ENCODE results near the gene NOTCH4.
"Not testable (repeated sequence)": the region's sequence is repeated elsewhere in the genome, so short reads cannot be mapped to it uniquely, and the experiment has no call there.

Gene NOTCH4

DNA sequence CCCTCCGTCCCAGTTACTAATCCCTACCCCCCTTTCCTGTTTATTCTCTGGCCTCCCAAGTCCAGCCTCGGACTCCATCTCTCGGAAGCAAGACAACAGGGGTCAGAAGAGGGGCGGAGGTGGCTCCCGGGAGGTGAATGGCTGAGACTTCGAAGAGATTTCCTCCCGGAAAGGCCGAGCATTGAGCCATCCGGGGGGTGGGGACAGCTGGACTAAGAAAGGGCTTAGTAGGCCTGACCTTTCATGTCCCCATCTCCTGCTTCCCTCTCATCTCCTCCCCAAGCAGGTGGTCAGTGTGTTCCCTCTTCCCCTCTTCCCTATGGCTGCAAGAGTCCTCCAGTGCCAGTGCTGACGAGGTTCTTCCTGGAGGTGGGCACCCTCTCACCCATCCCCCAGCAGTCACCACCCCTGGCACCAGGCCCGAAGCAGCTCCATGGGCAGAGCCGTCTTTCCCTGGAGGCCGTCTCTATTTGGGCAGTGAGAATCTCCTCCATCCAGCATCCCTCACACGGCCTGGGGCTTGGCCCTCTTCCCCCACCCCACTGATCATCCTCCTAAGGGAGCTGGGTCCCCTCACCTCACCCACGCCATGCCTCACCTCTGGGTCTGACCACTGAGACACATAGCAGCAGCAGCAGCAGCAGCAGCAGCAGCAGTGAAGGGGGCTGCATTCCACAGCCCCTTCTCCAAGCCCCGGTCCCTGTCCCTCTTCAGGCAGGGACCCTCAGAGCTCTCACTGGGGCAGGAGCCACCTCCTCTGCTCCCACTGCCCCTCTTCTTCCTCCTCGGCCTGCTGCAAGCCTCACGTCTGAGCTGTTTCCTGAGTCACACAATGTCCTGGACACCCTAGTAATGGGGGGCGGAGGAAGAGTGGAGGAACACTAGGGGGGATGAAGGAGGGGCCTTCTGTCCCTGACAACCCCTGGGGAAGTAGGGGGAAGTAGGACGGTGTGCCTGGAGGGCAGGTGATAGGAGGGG is at the start of gene NOTCH4:
NOTCH4 (minus strand) TSS at position 810 of the 978 bp plus-strand sequence; CDS start at position 671, 139 bp downstream.
- no peak for DNase-seq

GRCh38 chr6:32271429-32271828 is 47.6 kb upstream of the NOTCH4 start:
- no peak for DNase-seq

DNA sequence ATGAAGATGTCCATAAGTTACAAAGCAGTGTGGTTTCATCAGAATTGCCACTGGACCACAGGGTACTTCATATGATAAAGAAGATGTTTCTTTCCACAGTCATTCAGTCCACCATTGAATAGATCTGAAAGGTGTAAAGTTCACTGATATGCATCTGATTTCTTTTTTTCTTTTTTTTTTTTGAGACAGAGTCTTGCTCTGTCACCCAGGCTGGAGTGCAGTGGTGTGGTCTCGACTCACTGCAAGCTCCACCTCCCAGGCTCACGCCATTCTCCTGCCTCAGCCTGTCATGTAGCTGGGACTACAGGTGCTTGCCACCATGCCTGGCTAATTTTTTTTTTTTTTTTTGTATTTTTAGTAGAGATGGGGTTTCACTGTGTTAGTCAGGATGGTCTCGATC is 44.6 kb upstream of the NOTCH4 start:
- DNase-seq = not testable (repeated sequence)

- DNase-seq = no peak
These were observed 43.2 kb upstream of the NOTCH4 start for GRCh38 chr6:32267035-32267434.

DNA sequence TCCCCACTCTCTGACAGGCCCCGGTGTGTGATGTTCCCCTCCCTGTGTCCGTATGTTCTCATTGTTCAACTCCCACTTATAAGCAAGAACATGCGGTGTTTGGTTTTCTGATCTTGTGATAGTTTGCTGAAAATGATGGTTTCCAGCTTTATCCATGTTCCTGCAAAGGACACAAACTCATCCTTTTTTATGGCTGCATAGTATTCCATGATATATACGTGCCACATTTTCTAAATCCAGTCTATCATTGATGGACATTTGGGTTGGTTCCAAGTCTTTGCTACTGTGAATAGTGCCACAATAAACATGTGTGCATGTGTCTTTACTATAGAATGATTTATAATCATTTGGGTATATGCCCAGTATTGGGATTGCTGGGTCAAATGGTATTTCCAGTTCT is 33.4 kb upstream of the NOTCH4 start:
- not testable (repeated sequence) for DNase-seq

DNA sequence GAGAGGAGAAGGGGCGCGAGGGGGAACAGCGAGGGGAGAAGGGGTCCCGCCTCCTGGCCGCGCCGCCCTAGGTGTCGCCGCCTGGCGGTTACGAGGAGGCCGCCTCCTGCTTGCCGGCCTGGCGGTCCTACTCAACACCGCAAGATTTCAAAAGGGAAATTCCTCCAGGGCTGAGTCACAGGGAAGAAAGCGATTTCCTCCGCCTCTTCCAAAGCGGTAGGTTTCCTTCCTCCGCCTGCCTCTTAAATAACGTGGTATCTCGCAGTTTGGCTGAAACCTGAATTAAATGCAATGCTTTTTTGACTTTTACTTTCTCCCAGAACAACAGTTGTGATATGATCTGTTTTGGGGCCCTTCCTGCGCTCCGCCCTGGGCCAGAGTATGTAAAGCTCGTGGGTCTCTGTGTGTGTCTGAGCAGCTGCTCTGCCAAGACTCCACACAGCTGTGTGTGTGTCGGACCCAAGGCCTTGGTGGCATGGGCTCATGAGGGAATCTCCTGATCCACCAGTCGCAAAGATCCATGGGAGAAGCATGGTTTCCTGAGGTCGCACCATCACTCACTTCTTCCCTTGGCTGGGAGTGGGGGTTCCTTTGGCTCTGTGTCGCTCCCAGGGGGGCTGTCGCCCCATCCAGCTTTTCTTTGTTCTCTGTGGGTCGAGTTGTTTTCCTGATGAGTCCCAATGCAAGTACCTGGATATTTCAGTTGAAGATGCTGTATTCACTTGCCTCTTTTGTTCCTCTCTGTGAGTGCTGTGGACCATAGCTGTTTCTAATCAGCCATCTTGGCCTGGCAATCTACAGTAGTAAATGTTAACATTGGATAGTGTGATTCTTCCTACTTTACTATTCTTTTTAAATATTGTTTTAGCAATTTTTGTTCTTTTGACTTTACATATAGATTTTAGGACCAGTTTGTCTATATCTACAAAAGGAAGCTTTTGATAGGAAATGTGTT is 31.6 kb upstream of the NOTCH4 start:
- DNase-seq = no peak

DNA sequence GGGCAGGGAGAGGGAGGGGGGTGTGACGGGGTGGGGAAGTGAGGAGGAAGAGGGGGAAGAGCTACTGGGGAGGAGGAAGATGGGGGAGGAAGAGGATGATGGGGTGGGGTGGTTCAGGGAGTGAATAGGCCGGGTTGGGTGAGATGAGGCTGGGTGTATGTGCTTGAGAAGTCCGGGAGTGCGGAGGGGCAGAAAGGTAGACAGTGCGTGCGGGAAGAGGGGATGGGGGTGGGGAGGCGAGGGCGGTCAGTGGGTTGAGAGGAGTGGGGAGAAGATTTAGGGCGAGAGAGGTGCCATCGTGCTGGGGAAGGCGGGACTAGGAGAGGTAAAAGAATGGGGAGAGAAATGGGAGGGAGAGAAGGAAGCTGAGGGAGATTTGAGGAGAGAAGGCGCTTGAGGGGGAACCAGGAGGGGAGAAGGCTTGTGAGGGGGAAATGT is 30.9 kb upstream of the NOTCH4 start:
- no peak for DNase-seq

- no peak for DNase-seq
These were observed 28.6 kb upstream of the NOTCH4 start for GRCh38 chr6:32252331-32253009.

- DNase-seq = no peak
These were observed 25.4 kb upstream of the NOTCH4 start for GRCh38 chr6:32249262-32249661.

DNA sequence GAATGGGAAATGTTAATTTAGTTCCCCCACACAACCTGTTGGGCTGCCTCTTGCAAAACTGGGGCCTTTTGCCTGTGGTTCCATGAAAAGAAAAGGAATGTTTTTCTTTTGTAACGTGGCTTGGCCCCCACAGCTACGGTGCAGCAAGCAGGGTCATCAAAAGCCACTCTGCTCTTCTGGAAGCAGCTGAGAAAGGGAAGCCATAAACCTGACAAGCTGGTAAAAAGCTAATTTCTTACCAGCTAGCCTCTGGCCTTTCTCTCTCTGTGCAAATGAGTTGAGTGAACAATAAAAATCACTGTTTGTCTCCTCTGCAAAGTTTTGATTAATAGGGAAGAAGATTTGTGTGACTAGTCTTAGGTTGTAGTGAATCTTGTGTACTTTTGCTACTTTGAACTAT is 23.5 kb upstream of the NOTCH4 start:
- no peak for DNase-seq

- no peak for DNase-seq
These were observed 21.1 kb upstream of the NOTCH4 start for GRCh38 chr6:32244946-32245398.

DNA sequence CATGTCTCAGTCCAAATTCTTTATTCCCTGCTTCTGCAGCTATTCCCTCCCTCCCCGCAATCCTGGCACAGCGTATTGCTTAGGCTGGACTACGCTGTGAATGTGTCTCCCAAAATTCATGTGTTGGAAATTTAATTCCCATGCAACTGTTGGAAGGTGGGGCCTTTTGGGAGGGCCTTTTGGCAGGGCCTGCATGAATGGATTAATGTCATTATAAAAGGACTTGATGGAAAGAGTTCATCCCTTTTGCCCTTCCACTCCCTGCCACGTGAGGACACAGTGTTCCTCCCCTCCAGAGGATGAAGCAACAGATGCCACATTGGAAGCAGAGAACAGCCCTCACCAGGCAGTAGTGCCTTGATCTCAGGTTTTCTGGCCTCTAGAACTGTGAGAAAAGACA is 20.4 kb upstream of the NOTCH4 start:
- no peak for DNase-seq

- not testable (repeated sequence) for DNase-seq
These were observed 18.5 kb upstream of the NOTCH4 start for GRCh38 chr6:32242318-32242813.

DNA sequence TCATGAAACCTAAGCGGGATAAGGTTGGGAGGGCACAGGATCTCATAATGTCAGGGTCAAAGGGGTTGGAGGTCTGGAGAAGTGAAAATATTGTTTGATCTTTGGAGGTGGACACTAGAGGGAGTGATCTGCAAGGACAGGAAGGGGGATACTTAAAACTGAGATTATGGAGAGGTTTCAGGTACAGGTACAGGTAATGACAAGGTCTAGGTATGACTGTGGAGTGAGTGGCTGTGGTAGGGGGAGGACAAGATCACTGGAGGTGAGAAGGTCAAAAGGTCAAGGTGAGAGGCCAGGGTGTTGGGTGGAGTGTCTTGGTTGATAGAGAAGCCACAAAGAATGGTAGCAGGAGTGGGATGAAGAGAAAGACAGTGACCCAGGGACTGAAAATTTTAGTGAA is 16.8 kb upstream of the NOTCH4 start:
- DNase-seq = no peak

GRCh38 chr6:32239462-32239861 is 15.6 kb upstream of the NOTCH4 start:
- no peak for DNase-seq

- no peak for DNase-seq
These were observed 11.1 kb upstream of the NOTCH4 start for GRCh38 chr6:32234934-32235333.

- DNase-seq = no peak
These were observed 2.6 kb upstream of the NOTCH4 start for GRCh38 chr6:32226434-32226833.

- no peak for DNase-seq
These were observed 829 bp upstream of the NOTCH4 start for GRCh38 chr6:32224696-32225095.

DNA sequence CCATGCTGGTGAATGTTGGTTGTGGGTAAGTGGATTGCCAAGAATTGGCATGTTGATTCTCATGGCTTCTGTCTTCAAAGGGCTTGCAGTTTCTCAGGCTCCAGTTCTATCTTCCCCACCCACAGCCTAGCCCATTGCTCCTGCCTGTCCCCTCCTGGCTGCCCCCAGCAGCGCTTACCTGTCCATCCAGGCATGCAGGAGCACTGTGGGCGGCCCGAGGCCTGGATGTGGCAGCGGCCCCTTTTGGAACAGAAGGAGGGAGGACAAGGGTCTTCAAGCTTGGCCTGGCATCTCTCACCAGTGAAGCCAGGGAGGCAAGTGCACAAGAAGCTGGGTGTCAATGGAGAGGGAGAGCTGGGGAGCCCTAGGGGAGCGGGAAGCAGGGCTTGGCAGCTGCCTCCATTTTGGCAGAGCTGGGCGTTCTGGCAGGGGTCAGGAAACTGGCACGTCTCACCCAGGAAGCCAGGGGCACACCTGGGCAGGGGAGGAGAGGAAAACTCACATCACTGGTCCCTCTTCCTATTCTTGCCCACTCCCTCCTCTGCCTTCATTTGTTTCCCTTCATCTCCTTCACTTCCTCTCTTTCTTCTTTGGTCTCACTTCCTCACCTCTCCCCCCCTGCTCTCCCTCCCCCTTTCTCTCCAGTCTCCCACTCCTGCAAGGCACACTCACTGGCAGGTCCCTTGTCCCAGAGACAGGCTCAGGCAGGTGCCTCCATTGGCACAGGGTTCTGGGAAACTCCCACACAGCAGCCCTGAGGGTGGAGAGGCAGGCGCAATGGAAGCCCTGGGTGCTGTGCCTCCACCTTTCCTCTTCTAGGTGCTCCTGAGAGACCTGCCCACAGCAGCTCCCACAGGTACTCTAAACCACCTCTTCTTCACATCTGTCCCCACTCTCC is 1.3 kb downstream of the NOTCH4 start:
- DNase-seq = no peak

- no peak for DNase-seq
These were observed 3.8 kb downstream of the NOTCH4 start for GRCh38 chr6:32220021-32220420.

- DNase-seq = no peak
These were observed 5.7 kb downstream of the NOTCH4 start for GRCh38 chr6:32218167-32218566.

All from NCI-H2029 (cell line).